HepG2 (cell line): ENCODE measurements around the gene ERMARD. TPM values are rescaled to one million over a fixed set of nuclear protein-coding genes. Genes with fewer than 3 reads are reported as not detected.
A peak's percentile ranks its signal among the peaks of the same experiment; 100 is the strongest.

Experiments
- ATAC-seq: fragments of 200-7000 bp; cut with Tn5 transposase; 3 replicates; pipeline ENCODE4 v1.9.1; 2020; ENCODE audit warnings: mild to moderate bottlenecking, moderate library complexity
- BruUV-seq: library from RNA; stranded (reverse); fragments of 400-500 nt; replicated peaks from 2 replicates; lab custom pipeline; 2021; lab: Mats Ljungman, UMichigan
- CTCF ChIA-PET: fragments of 300-600 bp; formaldehyde crosslinking; extraction: SDS; loops from one replicate; lab custom pipeline; 2021; ENCODE audit warnings: low total read pairs, inconsistent platforms, low intra/inter-chr PET ratio; lab: Yijun Ruan, JAX
- POLR2A ChIA-PET: fragments of 350-600 bp; sonication (Branson Sonifier 250); formaldehyde crosslinking; loops from one replicate; lab custom pipeline; 2020; ENCODE audit warnings: antibody characterized with exemption, inconsistent platforms; lab: Yijun Ruan, JAX
- DNase-seq: peaks from one replicate; pipeline ENCODE4 v3.0.0-alpha.2; 2015; ENCODE audit warnings: low spot score
- FAIRE-seq: peaks from 3 replicates; lab custom pipeline; 2011; peaks lifted over from hg19 to GRCh38; lab: Jason Lieb, UNC
- H2AFZ ChIP-seq: one replicate; pipeline ENCODE4 v1.6.1; 2011; ENCODE audit warnings: low read length, inconsistent platforms
- H3K27ac ChIP-seq: fragments of 300-600 bp; 3 replicates; pipeline ENCODE4 v1.8.0; 2011; ENCODE audit warnings: mixed run types, mild to moderate bottlenecking, mixed read lengths, low read length, inconsistent platforms; ENCODE audit not compliant: insufficient read depth; ENCODE audit errors: extremely low read length
- H3K27me3 ChIP-seq, 2 experiments: fragments of 200-600 bp in 1 of 2; 2 replicates in 1 of 2; 3 replicates in 1 of 2; pipeline versions ENCODE4 v1.6.0 to v1.8.0; 2011; ENCODE audit warnings: low read length in 2 of 2, mild to moderate bottlenecking in 2 of 2, moderate library complexity in 2 of 2, inconsistent platforms in 1 of 2; ENCODE audit not compliant: insufficient read depth in 2 of 2, control insufficient read depth in 1 of 2
- H3K36me3 ChIP-seq, 2 experiments: fragments of 200-600 bp in 1 of 2; replicated peaks in 1 of 2; 2 replicates in 1 of 2; 3 replicates in 1 of 2; pipeline versions ENCODE4 v1.5.1 to v1.8.0; 2011; ENCODE audit warnings: low read length in 2 of 2, inconsistent platforms in 1 of 2; ENCODE audit not compliant: insufficient read depth in 2 of 2, control insufficient read depth in 1 of 2
- H3K4me1 ChIP-seq: 2 replicates; pipeline ENCODE4 v1.5.1; 2012; ENCODE audit warnings: low read length, inconsistent platforms; ENCODE audit not compliant: insufficient read depth
- H3K4me2 ChIP-seq: 2 replicates; pipeline ENCODE4 v1.6.0; 2011; ENCODE audit warnings: low read depth, low read length, inconsistent platforms
- H3K4me3 ChIP-seq, 3 experiments: fragments of 200-600 bp in 1 of 3; sonication (generic), shearing (Covaris generic) in 1 of 3; replicated peaks in 1 of 3; 2 replicates each; pipeline ENCODE4 v1.5.1; 2011 to 2016; ENCODE audit warnings: low read length in 3 of 3, inconsistent platforms in 2 of 3, low read depth in 2 of 3, mild to moderate bottlenecking in 2 of 3, control low read depth in 1 of 3, mixed read lengths in 1 of 3; ENCODE audit not compliant: insufficient read depth in 1 of 3
- H3K79me2 ChIP-seq: one replicate; pipeline ENCODE4 v1.6.1; 2011; ENCODE audit warnings: low read length, inconsistent platforms; ENCODE audit not compliant: insufficient read depth
- H3K9ac ChIP-seq: 2 replicates; pipeline ENCODE4 v1.6.0; 2011; ENCODE audit warnings: mild to moderate bottlenecking, low read depth, low read length, inconsistent platforms; ENCODE audit not compliant: insufficient read depth
- H3K9me3 ChIP-seq: 2 replicates; pipeline ENCODE4 v1.5.1; 2012; ENCODE audit warnings: mild to moderate bottlenecking, low read length
- H4K20me1 ChIP-seq: 2 replicates; pipeline ENCODE4 v1.6.0; 2011; ENCODE audit warnings: inconsistent platforms, mild to moderate bottlenecking, low read length, moderate library complexity; ENCODE audit not compliant: insufficient read depth
- LCORL ChIP-seq, 2 experiments: fragments of 450-650 bp in 1 of 2; sonication (generic) in 1 of 2; formaldehyde crosslinking in 1 of 2; IDR thresholded peaks; 2 replicates each; pipeline versions ENCODE4 v1.5.0 to v1.6.1; 2017 to 2020; ENCODE audit warnings: antibody characterized with exemption in 1 of 2, missing genetic modification reagents in 1 of 2
- MTA1 ChIP-seq: sonication (generic); formaldehyde crosslinking; IDR thresholded peaks from 2 replicates; pipeline ENCODE4 v1.4.0; 2020; ENCODE audit warnings: missing genetic modification reagents, mild to moderate bottlenecking, borderline replicate concordance
- PLRG1 ChIP-seq: fragments of 450-650 bp; conservative IDR thresholded peaks from 2 replicates; pipeline ENCODE4 v1.6.1; 2016
- SAP130 ChIP-seq: IDR thresholded peaks from 2 replicates; pipeline ENCODE4 v1.6.1; 2016; ENCODE audit warnings: low read depth
- ZBTB21 ChIP-seq: sonication (generic); formaldehyde crosslinking; IDR thresholded peaks from 2 replicates; pipeline ENCODE4 v1.4.0; 2020; ENCODE audit warnings: missing genetic modification reagents
- ZBTB37 ChIP-seq: sonication (generic); formaldehyde crosslinking; IDR thresholded peaks from 2 replicates; pipeline ENCODE4 v1.4.0; 2020; ENCODE audit warnings: mild to moderate bottlenecking, missing genetic modification reagents
- ZNF333 ChIP-seq: sonication (generic); formaldehyde crosslinking; IDR thresholded peaks from 2 replicates; pipeline ENCODE4 v1.4.0; 2020; ENCODE audit warnings: mild to moderate bottlenecking, missing genetic modification reagents, borderline replicate concordance
- ZNF607 ChIP-seq: sonication (generic); formaldehyde crosslinking; IDR thresholded peaks from 2 replicates; pipeline ENCODE4 v1.5.1; 2020; ENCODE audit warnings: missing genetic modification reagents, mild to moderate bottlenecking, borderline replicate concordance
- ZNF883 ChIP-seq: sonication (generic); formaldehyde crosslinking; IDR thresholded peaks from 2 replicates; pipeline ENCODE4 v1.5.1; 2020; ENCODE audit warnings: mild to moderate bottlenecking, missing genetic modification reagents; ENCODE audit errors: not compliant biosample characterization
- ZSCAN21 ChIP-seq: sonication (generic); formaldehyde crosslinking; IDR thresholded peaks from 2 replicates; pipeline ENCODE4 v1.8.0; 2022; ENCODE audit warnings: mild to moderate bottlenecking, missing genetic modification reagents, moderate library complexity, borderline replicate concordance
- WGBS: methylation state at CpG from one replicate; pipeline ENCODE4 v1.1.6; 2017; ENCODE audit warnings: low lambda C conversion rate; 5-methylcytosine and 5-hydroxymethylcytosine counted together
- in situ Hi-C: cut with HindIII; loops from 2 replicates; pipeline ENCODE4 v1.10.0; 2017; ENCODE audit warnings: low pct_unique_long_range_greater_than_20kb; ENCODE audit not compliant: extremely low pct_ligation_motif_present
- intact Hi-C: fragments of 100-400 bp; cut with micrococcal nuclease; formaldehyde crosslinking; loops from one replicate; pipeline ENCODE4 v1.10.0; 2022; ENCODE audit not compliant: unreplicated experiment
- polyA plus RNA-seq, 8 experiments: library from polyadenylated mRNA; depleted of rRNA in 3 of 8; stranded (reverse) in 7 of 8; unstranded in 1 of 8; fragments of >200 nt; fragmentation: Illumina TruSeq in 4 of 8; extraction: Trizol in 4 of 8; gene quantifications; 2 replicates each; pipeline versions ENCODE4 v1.2.1 to v1.2.3, GENCODE V29; 2011 to 2016; ENCODE audit warnings: low read depth in 4 of 8, missing spikeins in 1 of 8, mixed read lengths in 1 of 8; ENCODE audit not compliant: insufficient read depth in 1 of 8
- total RNA-seq, 5 experiments: library from RNA; depleted of rRNA; stranded (reverse); fragments of >200 nt; fragmentation: Illumina TruSeq; extraction: Trizol; gene quantifications; 2 replicates each; pipeline ENCODE4 v1.2.3, GENCODE V29; 2016; ENCODE audit warnings: low read depth in 1 of 5
- TF ChIP-seq, protein P1 (sequence below): sonication (generic); formaldehyde crosslinking; IDR thresholded peaks from 2 replicates; pipeline ENCODE4 v1.5.0; 2020; ENCODE audit warnings: missing genetic modification reagents
- TF ChIP-seq, protein P2 (sequence below): sonication (generic); formaldehyde crosslinking; IDR thresholded peaks from 2 replicates; pipeline ENCODE4 v1.5.0; 2020; ENCODE audit warnings: mild to moderate bottlenecking, missing genetic modification reagents

Gene ERMARD
- total and polyA plus RNA-seq, 2 of the 13 experiments (the other 11 are each of a cell fraction or from before 2014, with no cell fraction given), result 8.8 to 10.7 TPM

GRCh38 chr6:169746556-169746955, 4.9 kb upstream of the ERMARD start:
- peak; percentile 70; the same call in 1 of the 2 replicates for TF ChIP-seq ZBTB21 (CRISPR knock-in tag)
- TF ChIP-seq LCORL (IDR thresholded peaks at IDR 0.05), result no peak
- TF ChIP-seq LCORL (CRISPR knock-in tag; IDR thresholded peaks at IDR 0.05), result no peak
- 0 out of 2 replicates have a peak, but pooled peaks have one; percentile 18 for TF ChIP-seq SAP130 (CRISPR knock-in tag)
- Histone ChIP-seq H4K20me1 (no peaks in the 10 kb centered on the region), H2AFZ (no peak overlapping the region), H3K4me3 (no peak overlapping the region), H3K4me1 (peaks cover 22% of the 10 kb centered on the region), H3K27me3 (no peaks in the 10 kb centered on the region; a peak in 2 of 5 replicates), H3K79me2 (peaks cover 19% of the 10 kb centered on the region), H3K4me2 (no peak overlapping the region), H3K9me3 (no peaks in the 10 kb centered on the region), H3K9ac (no peak overlapping the region), H3K36me3 (no peaks in the 10 kb centered on the region), H3K27ac (no peak overlapping the region)
- FAIRE-seq (no peak), ATAC-seq (no peak), DNase-seq (no peak)
- CTCF ChIA-PET, result no interaction called here
- POLR2A ChIA-PET, result interaction anchor here (0.8 kb wide), 1 partner anchor 21 kb away, joined by 3 read pairs; no protein-coding TSS in a partner anchor
- in situ Hi-C loops, result no loop called here
- WGBS, result 19% methylated on average over 1 of the region's 1 CpG
- intact Hi-C loops, result no loop called here
- BruUV-seq, result no TSS peak

- intact Hi-C loops, result no loop called here
- H3K79me2 ChIP-seq, result peaks cover 19% of the 10 kb centered on the region
- no peaks in the 10 kb centered on the region for H3K36me3 ChIP-seq
- no peaks in the 10 kb centered on the region for H3K9me3 ChIP-seq
- ChIA-PET CTCF (no interaction called here), POLR2A (interaction anchor here (0.8 to 4.9 kb wide), 26 partner anchors 8 to 801 kb away, joined by 3 to 92 read pairs (median 6); partner anchors contain the start of genes C6orf120, PHF10, PSMB1 and TBP)
- H2AFZ ChIP-seq, result peak overlapping the region; percentile 20
- H3K4me2 ChIP-seq, result peak overlapping the region; percentile 90
- peak; percentile 40 for ATAC-seq
- BruUV-seq, result no TSS peak
- H4K20me1 ChIP-seq, result no peaks in the 10 kb centered on the region
- H3K27me3 ChIP-seq, result no peaks in the 10 kb centered on the region; a peak in 1 of 5 replicates
- peak overlapping the region; percentile 96 for H3K27ac ChIP-seq
- H3K9ac ChIP-seq, result peak overlapping the region; percentile 95
- no peak for FAIRE-seq
- H3K4me1 ChIP-seq, result peaks cover 41% of the 10 kb centered on the region
- DNase-seq, result peak; percentile 44
- 0% methylated on average over 16 of the region's 19 CpGs for WGBS
- H3K4me3 ChIP-seq, result peak overlapping the region; percentile 71 to 90 (median 88)
- in situ Hi-C loops, result loop anchor here (5.0 kb wide), 1 partner anchor 800 kb away; the partner anchor contains the start of genes PSMB1 and TBP
- TF ChIP-seq, protein P1, sequence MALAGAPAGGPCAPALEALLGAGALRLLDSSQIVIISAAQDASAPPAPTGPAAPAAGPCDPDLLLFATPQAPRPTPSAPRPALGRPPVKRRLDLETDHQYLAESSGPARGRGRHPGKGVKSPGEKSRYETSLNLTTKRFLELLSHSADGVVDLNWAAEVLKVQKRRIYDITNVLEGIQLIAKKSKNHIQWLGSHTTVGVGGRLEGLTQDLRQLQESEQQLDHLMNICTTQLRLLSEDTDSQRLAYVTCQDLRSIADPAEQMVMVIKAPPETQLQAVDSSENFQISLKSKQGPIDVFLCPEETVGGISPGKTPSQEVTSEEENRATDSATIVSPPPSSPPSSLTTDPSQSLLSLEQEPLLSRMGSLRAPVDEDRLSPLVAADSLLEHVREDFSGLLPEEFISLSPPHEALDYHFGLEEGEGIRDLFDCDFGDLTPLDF (CRISPR knock-in tag), result no peak
- TF ChIP-seq ZNF607 (CRISPR knock-in tag) (no peak), ZBTB37 (CRISPR knock-in tag) (no peak), PLRG1 (no peak), ZNF883 (no peak), ZBTB21 (CRISPR knock-in tag) (no peak), ZNF333 (no peak), MTA1 (CRISPR knock-in tag) (no peak), ZSCAN21 (CRISPR knock-in tag) (no peak)
- TF ChIP-seq, protein P2, sequence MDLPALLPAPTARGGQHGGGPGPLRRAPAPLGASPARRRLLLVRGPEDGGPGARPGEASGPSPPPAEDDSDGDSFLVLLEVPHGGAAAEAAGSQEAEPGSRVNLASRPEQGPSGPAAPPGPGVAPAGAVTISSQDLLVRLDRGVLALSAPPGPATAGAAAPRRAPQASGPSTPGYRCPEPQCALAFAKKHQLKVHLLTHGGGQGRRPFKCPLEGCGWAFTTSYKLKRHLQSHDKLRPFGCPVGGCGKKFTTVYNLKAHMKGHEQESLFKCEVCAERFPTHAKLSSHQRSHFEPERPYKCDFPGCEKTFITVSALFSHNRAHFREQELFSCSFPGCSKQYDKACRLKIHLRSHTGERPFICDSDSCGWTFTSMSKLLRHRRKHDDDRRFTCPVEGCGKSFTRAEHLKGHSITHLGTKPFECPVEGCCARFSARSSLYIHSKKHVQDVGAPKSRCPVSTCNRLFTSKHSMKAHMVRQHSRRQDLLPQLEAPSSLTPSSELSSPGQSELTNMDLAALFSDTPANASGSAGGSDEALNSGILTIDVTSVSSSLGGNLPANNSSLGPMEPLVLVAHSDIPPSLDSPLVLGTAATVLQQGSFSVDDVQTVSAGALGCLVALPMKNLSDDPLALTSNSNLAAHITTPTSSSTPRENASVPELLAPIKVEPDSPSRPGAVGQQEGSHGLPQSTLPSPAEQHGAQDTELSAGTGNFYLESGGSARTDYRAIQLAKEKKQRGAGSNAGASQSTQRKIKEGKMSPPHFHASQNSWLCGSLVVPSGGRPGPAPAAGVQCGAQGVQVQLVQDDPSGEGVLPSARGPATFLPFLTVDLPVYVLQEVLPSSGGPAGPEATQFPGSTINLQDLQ (CRISPR knock-in tag), result no peak
Observed at GRCh38 chr6:169752074-169752623, 727 bp downstream of the ERMARD start.
